22Rv1 (cell line): Measurements from ENCODE around the gene C10orf71.

Experiments
- ZFX ChIP-seq: fragments of 450-650 bp; IDR thresholded peaks from 2 replicates; pipeline ENCODE4 v1.6.1; 2017; ENCODE audit warnings: antibody characterized with exemption, borderline replicate concordance
- TF ChIP-seq, protein P1 (sequence below): fragments of 450-650 bp; IDR thresholded peaks from 2 replicates; pipeline ENCODE4 v1.5.1; 2017; ENCODE audit warnings: mild to moderate bottlenecking

DNA sequence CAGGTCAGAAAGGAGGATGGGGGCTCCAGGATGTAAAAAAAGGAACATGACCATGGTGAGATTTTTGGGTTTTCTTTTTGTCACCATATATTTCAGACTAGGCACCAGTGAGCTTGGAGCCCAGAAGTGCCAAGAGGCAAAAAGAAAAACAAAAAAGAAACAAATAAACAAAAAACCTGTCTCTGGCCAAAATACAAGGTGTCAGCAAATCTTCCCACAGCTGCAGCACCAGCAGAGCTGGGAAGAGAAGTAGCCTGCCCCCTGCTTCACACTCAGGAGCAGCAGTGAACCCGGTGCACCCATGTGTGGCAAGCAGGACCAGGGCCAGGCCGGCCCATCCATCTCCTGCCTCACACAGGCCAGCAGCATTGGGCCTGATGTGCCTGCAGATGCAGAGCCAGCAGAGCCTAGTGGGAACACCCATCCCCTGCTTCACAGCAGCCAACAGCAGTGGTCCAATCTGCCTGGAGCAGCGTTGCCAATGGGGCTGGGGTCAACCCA lies 34.7 kb upstream of the C10orf71 start:
- TF ChIP-seq, protein P1, sequence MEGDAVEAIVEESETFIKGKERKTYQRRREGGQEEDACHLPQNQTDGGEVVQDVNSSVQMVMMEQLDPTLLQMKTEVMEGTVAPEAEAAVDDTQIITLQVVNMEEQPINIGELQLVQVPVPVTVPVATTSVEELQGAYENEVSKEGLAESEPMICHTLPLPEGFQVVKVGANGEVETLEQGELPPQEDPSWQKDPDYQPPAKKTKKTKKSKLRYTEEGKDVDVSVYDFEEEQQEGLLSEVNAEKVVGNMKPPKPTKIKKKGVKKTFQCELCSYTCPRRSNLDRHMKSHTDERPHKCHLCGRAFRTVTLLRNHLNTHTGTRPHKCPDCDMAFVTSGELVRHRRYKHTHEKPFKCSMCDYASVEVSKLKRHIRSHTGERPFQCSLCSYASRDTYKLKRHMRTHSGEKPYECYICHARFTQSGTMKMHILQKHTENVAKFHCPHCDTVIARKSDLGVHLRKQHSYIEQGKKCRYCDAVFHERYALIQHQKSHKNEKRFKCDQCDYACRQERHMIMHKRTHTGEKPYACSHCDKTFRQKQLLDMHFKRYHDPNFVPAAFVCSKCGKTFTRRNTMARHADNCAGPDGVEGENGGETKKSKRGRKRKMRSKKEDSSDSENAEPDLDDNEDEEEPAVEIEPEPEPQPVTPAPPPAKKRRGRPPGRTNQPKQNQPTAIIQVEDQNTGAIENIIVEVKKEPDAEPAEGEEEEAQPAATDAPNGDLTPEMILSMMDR: no peak
- TF ChIP-seq ZFX: no peak
